Measurements from ENCODE around the gene VAV2. TPM values are rescaled to one million over a fixed set of nuclear protein-coding genes. Genes with fewer than 3 reads are reported as not detected.
"Not testable (repeated sequence)": the region's sequence is repeated elsewhere in the genome, so short reads cannot be mapped to it uniquely, and the experiment has no call there.

The VAV2 gene
- total RNA-seq, 2 experiments from 2014 or later = 5.1 to 5.5 TPM

- DNase-seq; ATAC-seq; H3K27ac Mint-ChIP-seq; CTCF ChIA-PET; H3K27me3 Mint-ChIP-seq; H3K4me1 Mint-ChIP-seq; H3K4me3 Mint-ChIP-seq; H3K9me3 Mint-ChIP-seq (ENCODE audit: low read depth); H3K36me3 Mint-ChIP-seq: not testable (repeated sequence)
These were observed 34.4 kb downstream of the VAV2 start for GRCh38 chr9:133957772-133958171.

GRCh38 chr9:133957328-133957727 is 34.8 kb downstream of the VAV2 start:
- no peaks in the 10 kb centered on the region for H3K36me3 Mint-ChIP-seq
- no peak overlapping the region for H3K4me3 Mint-ChIP-seq
- no peaks in the 10 kb centered on the region for H3K9me3 Mint-ChIP-seq (ENCODE audit: low read depth)
- DNase-seq (no peak), ATAC-seq (no peak)
- no peaks in the 10 kb centered on the region for H3K27me3 Mint-ChIP-seq
- H3K27ac Mint-ChIP-seq = no peak overlapping the region
- CTCF ChIA-PET = no interaction called here
- H3K4me1 Mint-ChIP-seq = peaks cover 8% of the 10 kb centered on the region

GRCh38 chr9:133956520-133957076 is 35.5 kb downstream of the VAV2 start:
- no peaks in the 10 kb centered on the region for H3K36me3 Mint-ChIP-seq
- ATAC-seq (no peak), DNase-seq (no peak)
- H3K27me3 Mint-ChIP-seq = no peaks in the 10 kb centered on the region
- H3K9me3 Mint-ChIP-seq (ENCODE audit: low read depth) = no peaks in the 10 kb centered on the region
- H3K4me3 Mint-ChIP-seq = no peak overlapping the region
- no peak overlapping the region for H3K27ac Mint-ChIP-seq
- CTCF ChIA-PET = interaction anchor here (0.7 to 1.0 kb wide), 2 partner anchors 37 to 38 kb away, joined by 3 read pairs; no protein-coding TSS in a partner anchor
- H3K4me1 Mint-ChIP-seq = peaks cover 8% of the 10 kb centered on the region

- Mint-ChIP-seq H3K4me3 (no peak overlapping the region), H3K27ac (no peak overlapping the region), H3K4me1 (peaks cover 8% of the 10 kb centered on the region), H3K36me3 (no peaks in the 10 kb centered on the region), H3K9me3 (ENCODE audit: low read depth) (no peaks in the 10 kb centered on the region), H3K27me3 (no peaks in the 10 kb centered on the region)
- ATAC-seq (peak; percentile 73), DNase-seq (no peak)
- CTCF ChIA-PET = interaction anchor here (0.7 to 1.3 kb wide), 3 partner anchors 37 to 39 kb away, joined by 3 to 5 read pairs (median 3); no protein-coding TSS in a partner anchor
These were observed 36.2 kb downstream of the VAV2 start for GRCh38 chr9:133955821-133956411.

- no peak for DNase-seq
- H3K4me1 Mint-ChIP-seq = peaks cover 8% of the 10 kb centered on the region
- H3K9me3 Mint-ChIP-seq (ENCODE audit: low read depth) = no peaks in the 10 kb centered on the region
- peak overlapping the region; percentile 49 for H3K27ac Mint-ChIP-seq
- peak; percentile 23 for ATAC-seq
- H3K27me3 Mint-ChIP-seq = no peaks in the 10 kb centered on the region
- CTCF ChIA-PET = interaction anchor here (1.0 to 1.4 kb wide), 3 partner anchors 39 to 172 kb away, joined by 3 to 5 read pairs (median 3); no protein-coding TSS in a partner anchor
- H3K36me3 Mint-ChIP-seq = no peaks in the 10 kb centered on the region
- no peak overlapping the region for H3K4me3 Mint-ChIP-seq
These were observed 37.1 kb downstream of the VAV2 start for GRCh38 chr9:133954862-133955529.

GRCh38 chr9:133953976-133954709 is 38.0 kb downstream of the VAV2 start:
- no peaks in the 10 kb centered on the region for H3K9me3 Mint-ChIP-seq (ENCODE audit: low read depth)
- no peaks in the 10 kb centered on the region for H3K36me3 Mint-ChIP-seq
- peaks cover 8% of the 10 kb centered on the region for H3K4me1 Mint-ChIP-seq
- ATAC-seq = no peak
- no peaks in the 10 kb centered on the region for H3K27me3 Mint-ChIP-seq
- no peak overlapping the region for H3K4me3 Mint-ChIP-seq
- DNase-seq = no peak
- no peak overlapping the region for H3K27ac Mint-ChIP-seq
- CTCF ChIA-PET = interaction anchor here (1.0 to 1.4 kb wide), 3 partner anchors 40 to 171 kb away, joined by 3 to 5 read pairs (median 3); no protein-coding TSS in a partner anchor

- no peak for DNase-seq
- Mint-ChIP-seq H3K27ac (no peak overlapping the region), H3K4me1 (peaks cover 8% of the 10 kb centered on the region), H3K4me3 (no peak overlapping the region), H3K27me3 (no peaks in the 10 kb centered on the region), H3K36me3 (no peaks in the 10 kb centered on the region), H3K9me3 (ENCODE audit: low read depth) (no peaks in the 10 kb centered on the region)
- CTCF ChIA-PET = no interaction called here
- ATAC-seq = no peak
These were observed 38.5 kb downstream of the VAV2 start for GRCh38 chr9:133953621-133953975.

- no peaks in the 10 kb centered on the region for H3K9me3 Mint-ChIP-seq (ENCODE audit: low read depth)
- no peak for ATAC-seq
- H3K27me3 Mint-ChIP-seq = no peaks in the 10 kb centered on the region
- peaks cover 8% of the 10 kb centered on the region for H3K4me1 Mint-ChIP-seq
- CTCF ChIA-PET = no interaction called here
- H3K36me3 Mint-ChIP-seq = no peaks in the 10 kb centered on the region
- H3K4me3 Mint-ChIP-seq = no peak overlapping the region
- DNase-seq = no peak
- no peak overlapping the region for H3K27ac Mint-ChIP-seq
These were observed 39.2 kb downstream of the VAV2 start for GRCh38 chr9:133952598-133953550.

GRCh38 chr9:133951265-133951664 is 40.9 kb downstream of the VAV2 start:
- no peaks in the 10 kb centered on the region for H3K36me3 Mint-ChIP-seq
- no peak overlapping the region for H3K4me3 Mint-ChIP-seq
- CTCF ChIA-PET = no interaction called here
- H3K27me3 Mint-ChIP-seq = no peaks in the 10 kb centered on the region
- no peak for ATAC-seq
- DNase-seq = no peak
- peaks cover 7% of the 10 kb centered on the region for H3K4me1 Mint-ChIP-seq
- H3K9me3 Mint-ChIP-seq (ENCODE audit: low read depth) = no peaks in the 10 kb centered on the region
- H3K27ac Mint-ChIP-seq = no peak overlapping the region

- no peaks in the 10 kb centered on the region for H3K9me3 Mint-ChIP-seq (ENCODE audit: low read depth)
- no peak for ATAC-seq
These were observed 41.5 kb downstream of the VAV2 start for GRCh38 chr9:133950629-133951111.

GRCh38 chr9:133950192-133950591 is 41.9 kb downstream of the VAV2 start:
- Mint-ChIP-seq H3K4me3 (no peak overlapping the region), H3K4me1 (peaks cover 6% of the 10 kb centered on the region), H3K9me3 (ENCODE audit: low read depth) (no peaks in the 10 kb centered on the region), H3K36me3 (no peaks in the 10 kb centered on the region), H3K27ac (no peak overlapping the region), H3K27me3 (no peaks in the 10 kb centered on the region)
- ATAC-seq (no peak), DNase-seq (no peak)
- CTCF ChIA-PET = no interaction called here

More at GRCh38 chr9:133950629-133951111, 41.5 kb downstream of the VAV2 start:
- no peak overlapping the region for H3K27ac Mint-ChIP-seq
- DNase-seq = no peak
- no peaks in the 10 kb centered on the region for H3K36me3 Mint-ChIP-seq
- CTCF ChIA-PET = no interaction called here
- H3K4me3 Mint-ChIP-seq = no peak overlapping the region
- H3K27me3 Mint-ChIP-seq = no peaks in the 10 kb centered on the region
- H3K4me1 Mint-ChIP-seq = peaks cover 6% of the 10 kb centered on the region

- no peaks in the 10 kb centered on the region for H3K36me3 Mint-ChIP-seq
- H3K27me3 Mint-ChIP-seq = no peaks in the 10 kb centered on the region
- H3K9me3 Mint-ChIP-seq (ENCODE audit: low read depth) = no peaks in the 10 kb centered on the region
- H3K27ac Mint-ChIP-seq = no peak overlapping the region
- DNase-seq (no peak), ATAC-seq (no peak)
- peaks cover under 1% of the 10 kb centered on the region for H3K4me1 Mint-ChIP-seq
- CTCF ChIA-PET = no interaction called here
- no peak overlapping the region for H3K4me3 Mint-ChIP-seq
These were observed 42.5 kb downstream of the VAV2 start for GRCh38 chr9:133949486-133950061.

Measured in activated CD8-positive, alpha-beta memory T cell treated with anti-CD3 and anti-CD28 coated beads, Interleukin-2, amount 10 ng/mL, durations not matched to agents 7 days and 5 days (primary cell).